Activated naive CD8-positive, alpha-beta T cell treated with anti-CD3 and anti-CD28 coated beads, Interleukin-2, amount 50 U/mL, for 16 hours (primary cell): Measurements from ENCODE around the gene WASHC4.

Experiments used
- DNase-seq: peaks from one replicate; pipeline ENCODE4 v3.0.0-alpha.2; 2020; ENCODE audit warnings: low read depth, low spot score

WASHC4 gene

GRCh38 chr12:105107494-105108371, at the start of gene WASHC4:
Gene WASHC4, plus strand, starts transcription at chr12:105107731. Its CDS starts 70 bp downstream, at chr12:105107801.
- peak; percentile 88 for DNase-seq

GRCh38 chr12:105060715-105061378, 46.7 kb upstream of the WASHC4 start:
- no peak for DNase-seq

DNA sequence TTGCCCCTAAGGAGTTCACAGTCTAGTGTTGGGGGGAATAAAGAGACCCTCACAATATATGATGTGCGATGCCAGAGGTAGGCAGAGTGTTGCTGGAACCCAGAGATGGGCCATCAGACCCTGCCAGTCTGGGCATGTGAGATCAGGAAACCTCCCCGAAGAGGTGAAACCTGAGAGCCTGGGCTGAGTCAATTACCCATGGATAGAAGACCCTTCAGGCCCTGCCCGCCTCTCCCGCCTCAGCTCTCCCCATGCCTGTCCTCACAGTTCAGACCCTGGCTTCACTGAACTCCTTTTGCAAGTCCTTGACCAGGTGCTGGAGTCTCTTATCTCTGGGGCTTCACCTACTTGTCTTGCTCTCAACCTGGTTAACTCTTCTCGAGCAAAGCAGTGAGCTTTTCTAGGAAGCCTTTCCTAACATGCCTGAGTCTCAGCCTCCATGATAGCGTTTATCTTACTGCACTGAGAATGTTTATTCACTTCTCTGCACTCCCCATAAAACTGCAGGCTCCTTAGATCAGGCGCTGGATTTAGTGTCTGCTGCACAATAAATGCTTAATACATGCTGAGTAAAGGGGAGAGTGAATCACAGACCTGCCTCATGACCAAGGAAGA, 42.9 kb upstream of the WASHC4 start:
- no peak for DNase-seq

GRCh38 chr12:105067511-105068031, 40.0 kb upstream of the WASHC4 start:
- no peak for DNase-seq

GRCh38 chr12:105069936-105070702, 37.4 kb upstream of the WASHC4 start:
- DNase-seq: no peak

GRCh38 chr12:105071981-105072380, 35.5 kb upstream of the WASHC4 start:
- DNase-seq: no peak

GRCh38 chr12:105072888-105073488, 34.5 kb upstream of the WASHC4 start:
- no peak for DNase-seq

GRCh38 chr12:105076098-105076497, 31.4 kb upstream of the WASHC4 start:
- DNase-seq: no peak

GRCh38 chr12:105076913-105077312, 30.6 kb upstream of the WASHC4 start:
- DNase-seq: no peak

- no peak for DNase-seq
Measured at GRCh38 chr12:105077435-105077834, 30.1 kb upstream of the WASHC4 start.

DNA sequence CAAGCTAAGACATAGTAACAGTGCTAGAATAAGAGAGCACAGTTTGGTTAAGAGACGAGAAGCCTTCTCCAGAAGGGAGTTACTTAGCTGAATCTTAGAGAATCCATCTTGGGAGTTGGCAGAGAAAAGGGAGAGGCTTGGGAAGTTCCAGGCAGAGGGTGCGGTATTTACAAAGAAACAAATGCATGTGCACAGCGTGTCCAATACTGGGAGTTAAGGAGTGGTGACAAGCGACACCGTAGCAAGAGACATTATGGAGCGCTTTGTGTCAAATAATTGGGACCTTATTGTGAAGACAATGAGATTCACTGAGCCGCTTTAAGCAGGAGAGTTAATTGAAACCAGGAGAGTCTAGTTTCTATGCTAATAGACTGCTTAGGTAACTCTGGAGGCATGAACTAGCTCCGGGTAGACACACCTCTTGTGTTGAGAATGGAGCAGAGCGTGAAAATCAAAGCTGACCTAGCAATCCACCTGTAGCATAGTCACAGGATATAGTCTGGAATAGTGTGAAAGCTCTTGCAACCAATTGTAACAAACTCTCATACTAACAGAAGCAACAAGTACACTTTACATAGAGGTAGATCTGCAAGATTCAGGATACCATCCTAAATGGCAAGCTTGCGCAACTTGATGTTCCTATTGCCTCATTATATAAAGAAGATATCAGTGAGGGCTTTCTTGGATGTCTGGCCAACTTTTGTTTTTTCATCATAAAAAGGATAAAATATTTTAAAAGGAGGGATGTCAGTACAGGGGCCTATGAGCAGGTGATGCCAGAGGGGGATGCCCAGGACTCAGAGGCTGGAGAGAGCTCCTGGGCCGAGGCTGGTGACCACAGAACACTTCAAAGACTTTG, 28.6 kb upstream of the WASHC4 start:
- DNase-seq: no peak

- no peak for DNase-seq
Measured at GRCh38 chr12:105083031-105083430, 24.5 kb upstream of the WASHC4 start.

DNA sequence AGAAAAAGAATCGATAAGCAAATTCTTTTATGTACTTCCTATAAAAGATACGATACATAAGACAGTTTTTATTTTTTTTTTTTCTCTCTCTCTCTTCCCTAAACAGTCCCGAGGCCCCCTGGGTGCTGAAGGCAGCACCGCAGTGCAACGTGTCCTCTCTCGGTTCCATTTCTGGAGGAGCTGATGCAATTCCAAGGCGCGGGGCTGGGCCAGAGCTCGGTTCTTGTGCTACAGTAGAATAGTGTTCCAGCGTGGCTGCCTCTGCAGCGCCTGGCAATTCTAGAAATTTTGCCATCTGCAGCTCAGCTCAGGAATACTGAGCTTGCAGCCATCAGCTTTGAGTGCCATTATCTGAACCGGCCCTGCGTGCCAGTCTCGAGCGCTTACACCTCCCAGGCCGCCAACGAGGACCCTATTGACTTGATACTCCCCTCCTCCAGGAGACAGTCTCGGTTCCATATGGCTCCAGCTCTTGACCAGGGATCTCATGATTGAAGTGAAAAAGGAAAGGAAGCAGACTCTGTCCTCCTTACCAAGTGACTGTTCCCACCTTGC, 23.9 kb upstream of the WASHC4 start:
- DNase-seq: no peak

GRCh38 chr12:105084251-105085250, 23.0 kb upstream of the WASHC4 start, which contains the start of gene ALDH1L2:
Gene ALDH1L2, minus strand, starts transcription at chr12:105084458. Its CDS starts 22 bp downstream, at chr12:105084436.
- no peak for DNase-seq

- DNase-seq: no peak
Measured at GRCh38 chr12:105085501-105085900, 22.0 kb upstream of the WASHC4 start.

GRCh38 chr12:105089817-105090216, 17.7 kb upstream of the WASHC4 start:
- no peak for DNase-seq

GRCh38 chr12:105090361-105090760, 17.2 kb upstream of the WASHC4 start:
- DNase-seq: no peak

DNA sequence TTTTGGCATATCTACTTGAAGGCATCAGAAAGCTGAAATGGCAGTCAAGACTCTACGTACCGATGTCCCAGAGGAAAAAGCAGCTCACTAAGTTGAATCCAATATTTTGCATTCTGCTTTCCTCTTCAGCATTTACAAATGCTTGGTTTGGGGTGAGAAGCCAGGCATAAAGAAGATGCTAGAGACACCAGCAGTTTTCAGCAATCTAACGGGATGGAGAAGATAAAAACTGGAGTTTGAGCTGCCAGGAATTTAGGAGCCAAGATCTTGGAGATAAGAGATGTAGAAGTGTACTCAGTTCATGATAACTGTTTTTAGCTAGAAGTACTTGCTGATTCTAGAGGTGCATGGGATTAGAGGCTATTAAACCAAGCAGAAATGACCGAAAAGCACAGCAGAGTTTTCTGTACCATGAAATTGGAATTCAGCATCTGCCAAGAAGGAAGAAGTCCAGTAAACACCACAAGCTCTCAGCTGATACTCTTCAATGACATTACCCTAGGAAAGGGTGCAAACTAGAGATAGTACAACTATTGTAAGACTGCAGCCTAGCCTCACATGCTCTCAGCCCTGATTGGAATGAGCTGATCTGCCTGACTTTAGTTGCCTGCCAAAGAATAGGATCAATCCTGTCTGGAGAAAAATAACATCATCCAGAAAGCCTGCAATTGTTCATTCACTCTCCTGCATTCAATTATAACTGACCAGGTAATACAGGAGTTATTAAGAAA, 15.9 kb upstream of the WASHC4 start:
- DNase-seq: no peak
